ENCODE data around the gene ATP6V0C. TPM values are rescaled to one million over a fixed set of nuclear protein-coding genes. Genes with fewer than 3 reads are reported as not detected.

The ATP6V0C gene
- total and polyA plus RNA-seq, 5 donors from 2014 or later, result 62.1 to 188 (median 73.9) TPM

GRCh38 chr16:2527784-2528100, 14.0 kb downstream of the ATP6V0C start:
- no peak for ATAC-seq (ENCODE audit: low read depth in 2 of 2)
- Histone ChIP-seq H3K27me3 (ENCODE audit: control insufficient read depth, insufficient read depth, low read length) (no peaks in the 10 kb centered on the region), H3K4me3 (ENCODE audit: low read depth, low read length) (no peak overlapping the region), H3K9me3 (ENCODE audit: control insufficient read depth in 2 of 2, low read length in 2 of 2) (no peaks in the 10 kb centered on the region), H3K4me1 (ENCODE audit: control insufficient read depth, insufficient read depth, low read length, poor library complexity, severe bottlenecking) (peaks cover 12% of the 10 kb centered on the region), H3K36me3 (ENCODE audit: control insufficient read depth, insufficient read depth, low read length) (peaks cover 28% of the 10 kb centered on the region), H3K27ac (ENCODE audit: insufficient read depth, low read length, poor library complexity, severe bottlenecking) (no peak overlapping the region)
- H3K4me1 Mint-ChIP-seq, result peaks cover 0 to 32% (median 14%) of the 10 kb centered on the region in 4 donors
- peaks cover 0 to 4% (median 0%) of the 10 kb centered on the region in 7 donors for H3K9me3 Mint-ChIP-seq
- H3K27me3 Mint-ChIP-seq, result peaks cover 11% of the 10 kb centered on the region
- no peak overlapping the region for H3K27ac Mint-ChIP-seq
- peaks cover 9% of the 10 kb centered on the region for H3K36me3 Mint-ChIP-seq
- H3K4me3 Mint-ChIP-seq, result no peak overlapping the region
- DNase-seq, result no peak

GRCh38 chr16:2528161-2529060, 14.7 kb downstream of the ATP6V0C start:
- H3K27me3 Mint-ChIP-seq, result peaks cover 15% of the 10 kb centered on the region
- DNase-seq (no peak), ATAC-seq (ENCODE audit: low read depth in 2 of 2) (no peak)
- Histone ChIP-seq H3K4me1 (ENCODE audit: control insufficient read depth, insufficient read depth, low read length, poor library complexity, severe bottlenecking) (peaks cover 17% of the 10 kb centered on the region), H3K27ac (ENCODE audit: insufficient read depth, low read length, poor library complexity, severe bottlenecking) (no peak overlapping the region), H3K27me3 (ENCODE audit: control insufficient read depth, insufficient read depth, low read length) (no peaks in the 10 kb centered on the region), H3K36me3 (ENCODE audit: control insufficient read depth, insufficient read depth, low read length) (peaks cover 23% of the 10 kb centered on the region), H3K4me3 (ENCODE audit: low read depth, low read length) (no peak overlapping the region), H3K9me3 (ENCODE audit: control insufficient read depth in 2 of 2, low read length in 2 of 2) (no peaks in the 10 kb centered on the region)
- H3K36me3 Mint-ChIP-seq, result peaks cover 9% of the 10 kb centered on the region
- peaks cover 0 to 35% (median 14%) of the 10 kb centered on the region in 4 donors for H3K4me1 Mint-ChIP-seq
- H3K9me3 Mint-ChIP-seq, result peaks cover 0 to 4% (median 0%) of the 10 kb centered on the region in 7 donors
- no peak overlapping the region for H3K27ac Mint-ChIP-seq
- peak overlapping the region in 1 of 4 donors; percentile 26 for H3K4me3 Mint-ChIP-seq

GRCh38 chr16:2529061-2529931, 15.5 kb downstream of the ATP6V0C start:
- peaks cover 14% of the 10 kb centered on the region for H3K36me3 ChIP-seq (ENCODE audit: control insufficient read depth, insufficient read depth, low read length)
- no peak overlapping the region for H3K27ac ChIP-seq (ENCODE audit: insufficient read depth, low read length, poor library complexity, severe bottlenecking)
- peaks cover 7% of the 10 kb centered on the region for H3K36me3 Mint-ChIP-seq
- no peaks in the 10 kb centered on the region for H3K9me3 ChIP-seq (ENCODE audit: control insufficient read depth in 2 of 2, low read length in 2 of 2)
- peak overlapping the region in 2 of 4 donors; percentile 59 to 63 for H3K4me3 Mint-ChIP-seq
- no peaks in the 10 kb centered on the region for H3K27me3 ChIP-seq (ENCODE audit: control insufficient read depth, insufficient read depth, low read length)
- no peak overlapping the region for H3K27ac Mint-ChIP-seq
- ATAC-seq (ENCODE audit: low read depth in 2 of 2) (no peak), DNase-seq (no peak)
- peaks cover 0 to 4% (median 0%) of the 10 kb centered on the region in 7 donors for H3K9me3 Mint-ChIP-seq
- H3K4me1 ChIP-seq (ENCODE audit: control insufficient read depth, insufficient read depth, low read length, poor library complexity, severe bottlenecking), result peaks cover 17% of the 10 kb centered on the region
- H3K27me3 Mint-ChIP-seq, result peaks cover 15% of the 10 kb centered on the region
- peaks cover 0 to 32% (median 15%) of the 10 kb centered on the region in 4 donors for H3K4me1 Mint-ChIP-seq
- no peak overlapping the region for H3K4me3 ChIP-seq (ENCODE audit: low read depth, low read length)

- H3K4me1 Mint-ChIP-seq, result peaks cover 0 to 27% (median 13%) of the 10 kb centered on the region in 4 donors
- Histone ChIP-seq H3K4me3 (ENCODE audit: low read depth, low read length) (no peak overlapping the region), H3K9me3 (ENCODE audit: control insufficient read depth in 2 of 2, low read length in 2 of 2) (no peaks in the 10 kb centered on the region), H3K27me3 (ENCODE audit: control insufficient read depth, insufficient read depth, low read length) (no peaks in the 10 kb centered on the region), H3K4me1 (ENCODE audit: control insufficient read depth, insufficient read depth, low read length, poor library complexity, severe bottlenecking) (peaks cover 17% of the 10 kb centered on the region), H3K36me3 (ENCODE audit: control insufficient read depth, insufficient read depth, low read length) (peaks cover 8% of the 10 kb centered on the region), H3K27ac (ENCODE audit: insufficient read depth, low read length, poor library complexity, severe bottlenecking) (no peak overlapping the region)
- peaks cover 15% of the 10 kb centered on the region for H3K27me3 Mint-ChIP-seq
- ATAC-seq (ENCODE audit: low read depth in 2 of 2) (no peak), DNase-seq (no peak)
- H3K36me3 Mint-ChIP-seq, result no peaks in the 10 kb centered on the region
- H3K9me3 Mint-ChIP-seq, result no peaks in the 10 kb centered on the region
- H3K27ac Mint-ChIP-seq, result peak overlapping the region; percentile 71 to 99 (median 79)
- H3K4me3 Mint-ChIP-seq, result peak overlapping the region; percentile 23 to 63 (median 54)
Observed at GRCh38 chr16:2529961-2530628, 16.3 kb downstream of the ATP6V0C start.

GRCh38 chr16:2530629-2531318, 17.0 kb downstream of the ATP6V0C start:
- peak overlapping the region; percentile 97 to 99 (median 98) for H3K4me3 Mint-ChIP-seq
- H3K4me1 Mint-ChIP-seq, result peaks cover 0 to 27% (median 13%) of the 10 kb centered on the region in 4 donors
- H3K36me3 Mint-ChIP-seq, result no peaks in the 10 kb centered on the region
- H3K9me3 Mint-ChIP-seq, result no peaks in the 10 kb centered on the region
- ATAC-seq (ENCODE audit: low read depth in 2 of 2) (no peak), DNase-seq (no peak)
- Histone ChIP-seq H3K27ac (ENCODE audit: insufficient read depth, low read length, poor library complexity, severe bottlenecking) (peak overlapping the region; percentile 95), H3K27me3 (ENCODE audit: control insufficient read depth, insufficient read depth, low read length) (no peaks in the 10 kb centered on the region), H3K4me1 (ENCODE audit: control insufficient read depth, insufficient read depth, low read length, poor library complexity, severe bottlenecking) (peaks cover 17% of the 10 kb centered on the region), H3K36me3 (ENCODE audit: control insufficient read depth, insufficient read depth, low read length) (peaks cover 8% of the 10 kb centered on the region), H3K9me3 (ENCODE audit: control insufficient read depth in 2 of 2, low read length in 2 of 2) (no peaks in the 10 kb centered on the region), H3K4me3 (ENCODE audit: low read depth, low read length) (no peak overlapping the region)
- peaks cover 15% of the 10 kb centered on the region for H3K27me3 Mint-ChIP-seq
- peak overlapping the region; percentile 52 to 99 (median 99) for H3K27ac Mint-ChIP-seq

- peaks cover 15% of the 10 kb centered on the region for H3K27me3 Mint-ChIP-seq
- Histone ChIP-seq H3K4me3 (ENCODE audit: low read depth, low read length) (peak within 1 kb of the TSS; percentile 44), H3K36me3 (ENCODE audit: control insufficient read depth, insufficient read depth, low read length) (peaks cover 4% of the 10 kb centered on the region), H3K9me3 (ENCODE audit: control insufficient read depth in 2 of 2, low read length in 2 of 2) (no peaks in the 10 kb centered on the region), H3K4me1 (ENCODE audit: control insufficient read depth, insufficient read depth, low read length, poor library complexity, severe bottlenecking) (peaks cover 17% of the 10 kb centered on the region), H3K27ac (ENCODE audit: insufficient read depth, low read length, poor library complexity, severe bottlenecking) (peak within 1 kb of the TSS; percentile 95), H3K27me3 (ENCODE audit: control insufficient read depth, insufficient read depth, low read length) (no peaks in the 10 kb centered on the region)
- peaks cover 0 to 27% (median 13%) of the 10 kb centered on the region in 4 donors for H3K4me1 Mint-ChIP-seq
- H3K9me3 Mint-ChIP-seq, result no peaks in the 10 kb centered on the region
- peak within 1 kb of the TSS; percentile 97 to 99 (median 98) for H3K4me3 Mint-ChIP-seq
- ATAC-seq (ENCODE audit: low read depth in 2 of 2) (peak in 1 of 2 donors; percentile 0), DNase-seq (no peak)
- no peaks in the 10 kb centered on the region for H3K36me3 Mint-ChIP-seq
- H3K27ac Mint-ChIP-seq, result peak within 1 kb of the TSS; percentile 95 to 99 (median 99)
Observed at GRCh38 chr16:2531371-2531695, 17.6 kb downstream of the ATP6V0C start, which contains the start of gene CEMP1. Gene CEMP1, minus strand, starts transcription at chr16:2531408. Its CDS starts 335 bp downstream, at chr16:2531073.

Data from CD4-positive, CD25-positive, alpha-beta regulatory T cell (primary cell).